NCI-H2196 treated with DMSO at 0.1 percent for 48 hours (cell line): ENCODE results near the gene TOMM20L.
"Not testable (repeated sequence)": the region's sequence is repeated elsewhere in the genome, so short reads cannot be mapped to it uniquely, and the experiment has no call there.

ENCODE experiments used
- DNase-seq: peaks from one replicate; lab custom pipeline; 2025; ENCODE audit not compliant: unreplicated experiment; lab: John Stamatoyannopoulos, UW

Gene TOMM20L

GRCh38 chr14:58395812-58396788, at the start of gene TOMM20L:
Gene TOMM20L (plus strand): TSS chr14:58395930. CDS start chr14:58395958, 28 bp downstream.
- peak; percentile 54 for DNase-seq

DNA sequence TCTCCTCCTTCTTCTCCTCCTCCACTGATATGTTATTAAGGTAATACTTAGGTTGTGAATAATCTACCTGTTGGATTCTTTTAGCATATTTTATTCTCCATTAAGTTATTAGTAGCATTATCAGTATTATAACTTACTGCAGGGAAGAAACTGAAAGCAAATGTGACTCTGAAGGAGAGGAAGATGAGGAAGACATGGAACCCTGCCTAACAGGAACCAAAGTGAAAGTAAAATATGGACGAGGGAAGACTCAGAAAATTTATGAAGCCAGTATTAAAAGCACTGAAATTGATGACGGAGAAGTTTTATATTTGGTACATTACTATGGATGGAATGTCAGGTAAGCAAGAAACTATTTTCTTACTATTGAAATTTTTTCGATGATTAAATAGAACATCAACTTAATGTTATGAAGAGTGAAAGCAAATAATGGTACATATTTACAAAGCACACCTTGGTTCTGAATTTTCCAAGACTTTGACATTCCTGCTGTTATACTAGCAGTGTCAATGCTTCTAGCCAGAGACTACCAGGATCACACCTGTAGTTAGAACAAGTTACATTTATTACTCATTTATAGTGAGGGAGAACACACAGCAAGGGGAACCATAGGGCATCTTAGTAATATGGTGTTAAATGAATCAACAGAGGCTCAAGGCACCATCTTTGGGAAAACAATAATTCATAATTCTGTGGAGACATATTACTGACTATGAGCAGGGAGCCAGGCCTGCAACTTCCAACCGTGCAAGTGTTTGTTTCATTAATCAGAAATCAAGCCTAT, 42.0 kb upstream of the TOMM20L start:
- DNase-seq = no peak

- DNase-seq = no peak
These were observed 40.9 kb upstream of the TOMM20L start for GRCh38 chr14:58354808-58355207.

- no peak for DNase-seq
These were observed 39.5 kb upstream of the TOMM20L start for GRCh38 chr14:58356268-58356667.

DNA sequence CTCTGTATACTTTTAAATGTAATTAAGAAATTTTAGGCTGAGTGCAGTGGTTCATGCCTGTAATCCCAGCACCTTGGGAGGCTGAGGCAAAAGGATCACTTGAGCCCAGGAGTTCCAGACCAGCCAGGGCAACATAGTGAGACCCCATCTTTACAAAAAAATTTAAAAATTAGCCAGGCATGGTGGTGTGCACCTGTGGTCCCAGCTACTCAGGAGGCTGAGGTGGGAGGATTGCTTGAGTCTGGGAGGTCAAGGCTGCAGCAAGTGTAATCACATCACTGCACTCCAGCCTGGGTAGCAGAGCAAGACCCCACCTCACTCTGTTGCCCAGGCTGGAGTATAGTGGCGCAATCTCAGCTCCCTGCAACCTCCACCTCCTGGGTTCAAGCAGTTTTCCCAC, 33.5 kb upstream of the TOMM20L start:
- not testable (repeated sequence) for DNase-seq

GRCh38 chr14:58362798-58363412, 32.8 kb upstream of the TOMM20L start:
- peak; percentile 6 for DNase-seq

- DNase-seq = no peak
These were observed 31.4 kb upstream of the TOMM20L start for GRCh38 chr14:58364316-58364715.

GRCh38 chr14:58367296-58367695, 28.4 kb upstream of the TOMM20L start:
- DNase-seq = no peak

DNA sequence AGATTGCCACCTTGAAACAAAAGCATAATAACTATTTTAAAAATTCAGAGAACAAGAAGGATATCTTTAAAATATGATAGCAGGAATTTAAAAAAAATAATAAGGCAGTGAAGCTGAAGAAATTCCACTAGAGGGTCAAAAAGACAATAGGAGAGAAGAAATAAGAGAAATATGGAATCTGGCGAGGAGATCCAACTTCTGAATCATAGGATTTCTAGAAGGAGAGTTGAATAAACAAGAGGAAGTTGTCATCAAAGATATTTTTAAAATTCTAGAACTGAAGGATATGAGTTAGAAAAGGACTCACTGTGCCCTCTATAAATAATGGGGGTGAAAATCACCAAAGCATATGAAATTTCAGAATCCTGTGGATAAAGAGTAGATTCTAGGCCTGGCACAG, 26.8 kb upstream of the TOMM20L start:
- no peak for DNase-seq

DNA sequence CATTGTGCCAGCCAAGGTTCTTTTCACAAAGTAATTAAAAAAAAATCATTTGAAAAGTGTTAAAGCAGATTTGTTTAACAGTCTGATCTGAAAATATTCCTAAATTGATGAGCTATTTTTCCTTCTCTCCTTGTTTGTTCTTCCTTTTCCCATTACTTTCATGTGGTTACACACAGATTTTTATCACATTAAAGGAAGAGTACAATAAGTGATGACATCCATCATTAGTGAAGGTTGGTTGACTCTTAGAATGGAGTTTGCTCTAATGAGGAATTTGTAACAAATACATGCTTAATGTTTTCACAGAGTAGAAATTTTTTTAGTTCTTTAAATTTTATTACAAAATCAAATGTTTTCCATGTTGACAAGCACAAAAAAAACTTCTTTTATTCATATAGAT, 18.9 kb upstream of the TOMM20L start:
- no peak for DNase-seq

DNA sequence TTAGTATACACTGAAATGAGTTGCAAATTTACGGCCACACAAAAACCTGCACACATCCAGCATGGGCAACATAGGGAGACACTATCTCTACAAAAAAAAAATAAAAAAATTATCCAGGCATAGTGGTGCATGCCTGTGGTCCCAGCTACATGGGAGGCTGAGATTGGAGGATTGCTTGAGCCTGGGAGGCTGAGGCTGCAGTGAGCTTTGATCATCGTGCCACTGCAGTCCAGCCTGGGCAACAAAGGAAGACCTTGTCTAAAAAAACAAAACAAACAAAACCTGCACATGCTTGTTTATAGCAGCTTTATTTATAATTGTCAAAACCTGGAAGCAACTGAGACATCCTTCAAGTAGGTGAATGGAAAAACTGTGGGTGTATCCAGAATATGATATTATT, 4.9 kb upstream of the TOMM20L start:
- DNase-seq = no peak

DNA sequence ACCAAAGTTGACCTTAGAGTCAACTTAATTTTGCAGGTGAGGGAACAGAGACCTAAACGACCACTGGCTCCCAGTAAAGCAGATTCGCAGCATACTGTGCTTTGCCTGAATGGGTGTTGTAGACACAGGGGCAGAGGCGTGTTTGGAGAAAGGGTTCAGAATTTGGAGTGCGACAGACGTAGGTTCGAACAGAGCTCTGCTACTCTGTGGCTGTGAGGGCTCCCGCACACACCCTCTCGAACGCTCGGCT, 243 bp upstream of the TOMM20L start:
- DNase-seq = no peak

DNA sequence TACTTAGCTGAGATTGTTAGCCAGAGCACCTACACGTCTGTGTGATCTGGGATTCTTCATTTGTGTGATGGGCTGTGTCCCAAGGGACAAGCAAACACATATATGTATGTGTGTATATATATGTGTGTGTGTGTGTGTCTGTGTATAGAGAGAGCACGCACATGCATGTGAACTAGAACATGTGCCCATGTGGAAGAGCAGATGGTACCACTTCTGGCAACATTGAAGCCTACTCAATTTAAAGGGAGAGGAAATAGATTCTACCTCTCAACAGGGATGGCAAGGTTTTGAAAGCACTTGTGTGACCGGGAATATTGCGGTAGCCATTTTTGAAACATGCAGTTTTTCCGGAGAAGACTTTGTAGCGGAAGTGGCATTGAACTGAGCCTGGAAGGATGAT, 1.4 kb downstream of the TOMM20L start:
- no peak for DNase-seq

DNA sequence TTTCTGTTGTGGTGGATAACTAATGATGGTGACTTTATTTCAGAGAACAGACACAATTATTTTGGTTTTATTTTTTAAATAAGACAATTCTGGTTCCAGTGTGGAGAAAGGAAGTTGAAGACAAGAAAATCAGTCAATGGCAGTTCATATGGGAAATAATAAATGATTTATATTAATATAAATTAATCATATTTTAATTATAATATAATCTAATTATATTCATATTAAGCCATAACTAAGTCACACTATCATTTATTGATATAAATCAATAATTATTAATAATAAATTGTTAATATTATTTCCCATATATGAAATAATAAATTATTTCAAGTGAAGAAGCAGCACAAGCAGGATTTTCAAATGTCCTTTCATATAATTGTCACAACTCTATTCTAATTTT, 2.8 kb downstream of the TOMM20L start:
- no peak for DNase-seq

DNA sequence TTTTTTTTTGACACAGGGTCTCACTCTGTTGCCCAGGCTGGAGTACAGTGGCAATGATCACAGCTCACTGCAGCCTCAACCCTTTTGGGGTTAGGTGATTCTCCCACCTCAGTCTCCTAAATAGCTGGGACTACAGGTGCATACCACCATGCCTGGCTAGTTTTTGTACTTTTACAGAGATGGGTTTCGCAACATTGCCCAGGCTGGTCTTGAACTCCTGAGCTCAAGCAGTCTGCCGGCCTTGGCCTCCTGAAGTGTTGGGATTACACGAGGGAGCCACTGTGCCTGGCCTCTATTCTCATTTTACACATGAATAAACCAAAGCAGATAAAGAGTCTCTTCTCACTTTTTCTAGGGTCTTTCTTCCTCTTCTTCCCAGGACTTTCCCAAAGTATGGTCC, 3.2 kb downstream of the TOMM20L start:
- no peak for DNase-seq

- DNase-seq = no peak
These were observed 5.9 kb downstream of the TOMM20L start for GRCh38 chr14:58401587-58401986.

DNA sequence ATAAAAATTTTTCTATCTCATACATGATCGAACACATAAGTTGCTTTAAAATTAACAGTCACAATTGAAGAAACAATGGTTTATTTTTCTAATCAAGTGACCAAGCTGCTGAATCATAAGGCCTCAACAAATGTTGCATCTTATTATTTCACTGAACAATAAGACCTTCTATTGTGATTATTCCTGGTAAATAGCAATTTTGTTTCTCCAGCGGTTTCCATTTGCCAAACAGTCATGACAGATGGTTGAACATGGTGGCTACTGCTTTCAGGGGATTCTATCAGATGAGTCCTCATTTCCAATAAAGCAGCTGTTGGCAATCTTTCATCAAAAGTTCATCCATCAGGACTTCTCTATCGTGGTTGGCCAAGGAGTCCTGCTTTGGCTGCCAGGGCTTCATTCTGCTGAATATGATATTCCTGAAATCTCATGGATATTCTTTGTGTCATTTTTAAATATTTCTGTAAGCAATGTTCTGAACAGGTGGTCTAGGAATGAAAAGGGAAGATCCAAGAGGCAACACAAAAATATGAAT, 13.0 kb downstream of the TOMM20L start:
- no peak for DNase-seq

GRCh38 chr14:58414845-58415244, 19.1 kb downstream of the TOMM20L start:
- no peak for DNase-seq

GRCh38 chr14:58415636-58416547, 20.2 kb downstream of the TOMM20L start:
- DNase-seq = no peak

- DNase-seq = not testable (repeated sequence)
These were observed 21.2 kb downstream of the TOMM20L start for GRCh38 chr14:58416934-58417333.
